Kasumi-1 (cell line): ENCODE results near the gene ABCA1.
A peak's percentile ranks its signal among the peaks of the same experiment; 100 is the strongest.

Experiments
- DNase-seq, 2 experiments: peaks; one replicate each; lab custom pipeline; 2025; lab: John Stamatoyannopoulos, UW

The ABCA1 gene

GRCh38 chr9:104844710-104845109 lies 83.2 kb downstream of the ABCA1 start:
- DNase-seq: no peak

DNA sequence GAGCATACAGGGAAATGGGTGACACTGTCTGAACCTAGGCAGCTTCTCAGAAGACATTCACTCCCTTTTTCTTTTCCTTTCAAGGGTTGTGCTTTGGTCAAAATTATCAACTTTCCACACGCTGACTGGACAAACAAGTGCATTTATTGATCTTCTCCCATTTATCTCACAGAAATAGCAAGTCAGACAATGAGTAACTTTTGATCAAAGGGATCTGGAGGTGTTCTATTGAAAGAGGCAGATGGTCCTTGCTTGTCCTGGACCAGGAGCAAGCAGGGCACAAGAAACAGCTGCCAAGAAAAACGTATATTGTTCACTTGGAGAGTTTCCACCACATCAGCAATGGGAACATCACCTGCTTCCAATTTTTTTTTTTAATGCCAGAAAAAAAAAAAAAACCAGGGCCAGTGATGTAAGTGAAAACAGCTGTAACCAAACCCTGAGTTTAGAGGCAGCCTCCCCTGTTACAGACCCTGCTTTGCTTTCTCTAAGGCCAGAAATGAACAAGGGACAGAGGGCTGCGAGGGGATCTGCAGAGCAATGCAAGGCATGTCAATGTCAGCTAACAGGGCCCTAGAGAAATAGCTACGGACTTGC lies 84.2 kb downstream of the ABCA1 start:
- DNase-seq: no peak

GRCh38 chr9:104842698-104843097 lies 85.3 kb downstream of the ABCA1 start:
- DNase-seq: no peak

DNA sequence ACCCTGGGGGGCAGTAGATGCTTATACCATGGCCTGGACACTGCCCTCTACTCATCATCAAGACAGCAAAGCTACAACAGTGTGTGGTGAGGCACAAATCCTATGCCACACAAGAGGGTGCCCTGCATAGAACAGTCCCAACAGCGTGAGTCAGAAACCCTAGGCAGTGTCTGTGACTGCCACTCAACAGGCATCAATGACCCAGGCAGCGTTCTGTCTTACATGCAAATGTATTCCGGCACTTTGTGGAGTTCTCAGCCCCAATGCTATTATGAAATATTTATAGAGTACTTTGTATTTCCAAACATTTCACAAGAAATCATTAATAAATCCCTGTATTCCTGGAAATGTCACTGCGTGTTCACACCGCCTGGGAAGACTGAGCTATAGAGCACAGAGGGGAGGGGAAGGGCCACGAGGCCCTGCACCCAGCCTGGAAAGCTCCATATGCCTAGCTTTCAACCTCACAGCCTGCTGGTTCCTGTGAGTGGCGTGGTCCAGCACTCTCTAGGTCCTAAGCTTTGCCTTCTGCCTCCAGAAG lies 86.3 kb downstream of the ABCA1 start:
- DNase-seq: no peak

DNA sequence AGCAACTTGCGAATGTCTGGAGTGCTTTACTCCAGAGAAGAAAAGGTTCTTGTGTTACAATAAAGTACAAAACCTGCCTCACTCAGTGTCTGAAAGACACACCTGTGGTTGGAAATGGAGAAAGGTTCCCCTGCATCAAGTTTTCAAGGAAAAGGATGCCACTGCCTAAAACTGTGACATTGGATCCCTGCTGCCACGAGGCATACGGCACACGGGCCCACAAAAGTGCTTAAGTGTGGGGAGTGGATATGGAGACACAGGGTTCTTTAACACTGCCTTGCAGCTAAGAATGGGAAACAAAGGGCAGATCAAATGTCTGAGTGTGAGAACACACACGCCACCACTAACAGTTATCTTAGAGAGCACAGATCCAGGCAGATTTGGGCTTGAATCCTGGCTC lies 89.0 kb downstream of the ABCA1 start:
- DNase-seq: no peak

DNA sequence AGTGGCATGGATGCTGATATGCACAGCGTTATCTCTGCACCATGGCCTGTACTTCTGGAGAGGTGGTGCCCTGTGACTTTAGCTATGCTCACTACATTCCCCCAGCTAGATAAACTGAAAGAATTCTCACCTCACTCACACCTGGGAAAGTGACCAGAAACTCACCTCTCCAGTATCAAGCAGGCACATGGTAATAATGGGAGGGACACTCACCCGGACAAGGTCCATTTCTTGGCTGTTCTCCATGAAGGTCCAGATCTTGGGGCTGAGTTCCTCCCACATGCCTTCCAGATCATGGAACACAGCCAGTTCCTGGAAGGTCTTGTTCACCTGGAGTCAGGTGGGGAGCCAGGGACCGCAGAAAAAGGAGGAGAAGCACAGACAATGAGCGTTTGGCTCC lies 91.2 kb downstream of the ABCA1 start:
- no peak for DNase-seq

DNA sequence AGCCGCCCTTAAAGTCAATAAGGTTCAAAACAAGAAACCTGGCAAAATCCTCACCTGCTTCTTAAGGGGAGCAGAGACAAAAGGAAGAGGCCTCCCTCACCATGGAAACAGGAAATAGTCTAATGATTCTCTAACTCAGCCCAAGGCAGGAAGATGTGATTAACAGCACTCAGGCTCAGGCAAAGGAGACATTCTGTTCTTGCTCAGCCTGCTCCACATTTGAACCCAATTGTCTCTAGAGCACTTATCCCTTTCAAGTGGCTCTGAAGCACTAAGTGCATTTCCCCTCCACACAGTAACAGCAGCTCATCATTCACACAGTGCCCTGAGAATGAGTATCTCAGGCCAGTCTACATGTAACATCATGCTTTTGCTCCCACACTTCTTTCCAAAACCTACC lies 91.7 kb downstream of the ABCA1 start:
- peak; percentile 1 to 24 for DNase-seq

GRCh38 chr9:104835161-104835560 lies 92.8 kb downstream of the ABCA1 start:
- peak in 1 of 2 experiments; percentile 3 for DNase-seq

DNA sequence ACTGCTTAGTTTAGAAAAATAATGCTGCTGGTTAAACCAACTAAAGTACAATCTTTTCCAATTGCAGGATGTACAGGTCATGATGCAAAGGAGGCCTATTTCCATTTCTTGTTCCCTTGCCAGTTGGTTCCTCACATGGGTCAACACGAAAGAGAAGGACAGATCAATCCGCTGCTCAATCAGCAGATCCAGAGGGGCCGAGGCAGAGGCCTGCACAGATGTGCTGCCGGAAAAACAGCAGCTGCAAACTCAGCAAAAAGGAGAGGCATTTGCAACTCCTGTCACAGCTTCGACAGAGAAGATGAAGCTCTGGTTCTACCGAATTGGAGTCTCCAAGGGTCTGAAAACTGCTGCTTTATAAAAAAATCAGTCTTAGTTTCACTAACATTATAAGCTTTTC lies 94.3 kb downstream of the ABCA1 start:
- DNase-seq: no peak

GRCh38 chr9:104831681-104832080 lies 96.3 kb downstream of the ABCA1 start:
- no peak for DNase-seq

DNA sequence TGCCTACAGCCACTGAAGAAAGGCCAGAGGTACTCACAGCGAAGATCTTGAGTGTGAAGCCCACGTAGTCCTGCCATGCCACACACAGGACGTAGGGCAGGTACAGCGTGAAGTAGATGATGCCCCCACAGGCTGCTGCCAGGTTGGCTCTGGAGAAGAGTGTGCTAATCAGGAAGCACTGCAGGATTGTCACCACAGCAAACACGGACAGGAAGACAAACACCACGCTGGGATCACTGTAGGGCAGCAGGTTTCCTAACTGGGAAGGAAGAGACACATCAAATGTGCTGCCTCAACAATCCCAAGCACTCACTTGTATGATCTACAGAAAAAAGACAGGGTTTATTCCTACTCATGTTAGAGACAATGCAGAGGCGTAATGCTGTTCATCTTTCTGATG lies 101.0 kb downstream of the ABCA1 start:
- no peak for DNase-seq

DNA sequence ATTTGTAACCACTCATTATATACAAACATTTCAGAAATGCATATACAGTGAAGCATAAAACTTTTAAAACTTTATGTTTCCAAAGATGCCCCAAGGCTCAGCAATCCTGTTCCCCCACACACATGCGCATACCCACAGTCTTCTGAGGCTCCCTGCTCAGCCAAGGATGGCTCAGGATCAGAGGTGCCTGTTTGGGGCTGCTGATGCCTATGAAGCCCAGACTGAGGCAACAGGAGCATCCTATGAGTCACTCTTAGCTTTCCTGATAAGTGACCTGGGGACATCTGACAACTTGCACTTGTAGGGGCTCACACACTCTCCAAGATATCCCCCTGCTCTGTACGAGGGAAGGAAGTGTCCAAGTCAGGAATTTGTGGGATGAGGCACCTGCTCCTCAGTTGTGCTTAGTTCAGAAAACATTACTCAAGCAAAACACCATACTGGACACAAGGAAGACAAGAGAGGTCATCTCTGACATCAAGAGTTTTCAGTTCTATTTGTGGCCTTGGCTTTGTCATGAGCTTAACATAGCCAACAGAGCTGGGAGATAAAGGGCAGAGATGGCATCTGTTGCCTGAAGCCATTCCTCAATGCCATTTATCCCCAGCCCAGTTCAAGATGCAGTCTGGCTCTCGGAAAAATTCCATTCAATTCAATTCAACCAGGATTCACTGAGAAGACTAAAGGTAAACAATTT lies 101.7 kb downstream of the ABCA1 start:
- no peak for DNase-seq

DNA sequence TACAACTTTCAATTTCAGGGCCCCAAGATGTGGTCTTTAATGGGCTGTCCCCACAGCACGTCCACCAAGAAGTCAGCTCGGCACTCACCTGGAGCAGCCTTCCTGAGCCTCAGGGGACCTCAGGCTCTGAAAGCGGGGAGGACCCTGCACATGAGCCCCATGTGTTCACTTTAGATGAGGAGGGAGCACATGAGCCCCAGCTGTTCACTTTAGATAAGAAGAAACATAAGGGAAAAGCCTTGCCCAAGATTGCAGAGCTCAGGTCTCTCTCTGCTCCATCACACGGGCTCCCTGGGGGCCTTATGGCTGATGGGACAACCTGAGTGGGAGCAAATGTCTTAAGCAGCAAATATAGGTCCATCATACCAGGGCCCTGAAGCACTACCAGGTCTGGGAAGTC lies 107.6 kb downstream of the ABCA1 start:
- no peak for DNase-seq

DNA sequence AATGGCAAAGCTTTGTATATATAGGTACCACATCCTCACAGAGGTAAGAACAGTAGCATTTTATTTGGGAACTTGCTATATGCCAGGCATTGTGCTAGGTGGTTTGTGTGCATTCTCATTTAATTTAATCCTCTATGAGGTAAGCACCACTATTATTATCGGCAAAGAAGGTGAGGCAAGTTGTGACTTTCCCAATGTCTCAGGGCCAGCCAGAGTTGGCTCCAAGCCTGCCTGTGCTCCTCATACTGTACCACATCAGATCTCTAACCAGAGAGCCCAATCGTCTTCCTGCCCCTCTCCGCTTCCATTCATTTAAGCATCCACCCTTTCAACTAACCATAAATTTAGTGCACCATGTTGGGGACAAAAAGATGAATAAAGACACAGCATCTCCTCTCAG lies 108.9 kb downstream of the ABCA1 start:
- no peak for DNase-seq

DNA sequence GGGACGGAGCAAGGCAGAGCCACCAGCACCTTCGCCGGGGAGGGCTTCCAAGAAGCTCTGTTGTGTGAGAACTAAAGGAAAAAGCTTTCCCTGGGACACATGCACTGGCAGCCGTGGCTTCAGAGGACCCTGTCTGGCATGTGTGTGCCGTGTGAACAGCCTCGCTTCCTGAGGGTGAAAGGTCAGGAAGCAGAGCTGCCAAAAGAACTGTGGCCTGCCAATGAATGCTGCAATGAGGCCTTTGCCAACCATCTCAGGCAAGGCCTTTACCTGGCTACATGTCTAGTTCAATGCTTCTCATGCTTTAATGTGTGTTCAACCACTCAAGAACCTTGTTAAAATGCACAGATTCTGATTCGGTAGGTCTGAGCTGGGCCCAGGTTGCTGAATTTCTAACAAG lies 110.5 kb downstream of the ABCA1 start:
- DNase-seq: no peak

DNA sequence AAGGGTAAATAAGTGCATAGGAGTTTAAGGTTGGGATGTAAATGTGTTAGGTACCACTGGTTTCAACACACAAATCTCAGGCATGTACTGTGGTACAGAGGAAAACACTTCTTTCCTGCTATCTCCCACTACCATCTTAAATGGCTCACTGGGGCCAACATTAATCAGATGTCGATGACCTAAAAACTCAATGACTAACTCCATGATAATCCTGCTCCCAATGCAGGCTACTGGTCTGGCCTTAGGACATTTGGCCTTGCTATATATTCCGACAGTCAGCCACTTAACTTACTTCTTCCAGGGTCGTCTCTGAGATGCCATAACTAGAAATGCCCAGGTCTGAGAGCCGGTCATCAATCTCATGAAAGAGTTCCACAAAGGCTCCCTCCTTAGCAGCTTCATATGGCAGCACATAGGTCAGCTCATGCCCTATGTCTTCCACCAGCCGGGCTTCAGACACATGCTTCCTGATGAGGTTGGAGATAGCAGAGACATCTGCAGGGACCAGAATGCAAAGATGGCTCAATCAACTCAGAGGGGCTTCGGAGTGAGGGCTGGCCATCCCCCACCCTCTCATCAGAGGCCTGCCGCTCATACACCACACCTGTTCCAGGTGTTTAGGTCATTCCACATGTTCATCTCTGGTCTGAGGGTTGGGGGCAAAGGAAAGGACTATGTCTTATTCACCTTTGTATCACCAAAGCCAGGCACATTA lies 111.9 kb downstream of the ABCA1 start:
- DNase-seq: no peak

- DNase-seq: no peak
Measured at GRCh38 chr9:104810421-104811339, 117.3 kb downstream of the ABCA1 start.

- no peak for DNase-seq
Measured at GRCh38 chr9:104808035-104808614, 119.8 kb downstream of the ABCA1 start.

DNA sequence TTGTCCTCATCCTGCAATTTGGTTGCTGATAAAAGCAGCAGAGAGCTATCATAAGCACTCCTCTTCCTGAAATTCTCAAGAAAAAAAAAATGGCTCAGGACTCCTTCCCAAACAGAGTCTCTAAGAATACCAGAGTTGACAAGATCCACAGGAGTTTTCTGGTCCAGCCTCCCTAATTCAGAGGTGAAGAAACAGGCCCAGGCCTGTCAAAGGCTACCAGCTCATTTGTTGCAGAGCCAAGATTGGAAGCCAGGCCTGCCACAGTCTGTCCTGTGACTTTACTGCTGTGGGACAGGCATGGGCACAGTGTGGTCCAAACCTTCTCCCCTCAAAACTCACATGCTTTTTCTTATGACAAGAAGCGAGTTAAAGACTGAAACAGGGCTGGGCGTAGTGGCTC lies 122.5 kb downstream of the ABCA1 start:
- DNase-seq: no peak

DNA sequence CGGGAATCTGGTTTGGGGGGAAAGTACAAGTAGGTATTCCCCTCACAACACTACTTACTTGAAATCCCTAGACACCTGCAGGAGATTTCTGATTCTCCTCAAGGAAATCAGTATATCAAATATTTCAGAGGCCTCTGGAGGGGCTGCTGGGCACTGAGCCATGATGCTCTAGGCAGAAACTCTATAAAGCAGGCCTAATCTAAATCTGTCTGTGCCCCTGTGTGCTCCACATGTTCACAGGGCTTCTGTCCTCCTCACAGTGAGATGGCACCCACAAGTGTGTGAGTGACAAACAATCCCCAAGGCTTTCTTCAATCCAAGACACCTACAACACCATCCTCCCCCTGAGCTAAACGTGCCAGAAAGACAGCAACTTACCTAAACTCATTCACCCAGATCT lies 125.0 kb downstream of the ABCA1 start:
- DNase-seq: no peak

- no peak for DNase-seq
Measured at GRCh38 chr9:104802110-104802509, 125.8 kb downstream of the ABCA1 start.
